Measurements from ENCODE around the gene TAP2.

- TF ChIP-seq POLR2A (IDR thresholded peaks at IDR 0.05; ENCODE audit: low read depth, low read length): no peak
- no peak for TF ChIP-seq POLR2AphosphoS5 (IDR thresholded peaks at IDR 0.05; ENCODE audit: low read depth, low read length)
- TF ChIP-seq TAF1 (IDR thresholded peaks at IDR 0.05; ENCODE audit: borderline replicate concordance, low read depth, low read length): no peak
Measured at GRCh38 chr6:32836873-32837272, 1.7 kb downstream of the TAP2 start.

Measured in GM12892 (cell line).